ENCODE data around the gene GARRE1. TPM values are rescaled to one million over a fixed set of nuclear protein-coding genes. Genes with fewer than 3 reads are reported as not detected.

Gene GARRE1
- total RNA-seq, 1 experiment from 2014 or later = 16.9 TPM

DNA sequence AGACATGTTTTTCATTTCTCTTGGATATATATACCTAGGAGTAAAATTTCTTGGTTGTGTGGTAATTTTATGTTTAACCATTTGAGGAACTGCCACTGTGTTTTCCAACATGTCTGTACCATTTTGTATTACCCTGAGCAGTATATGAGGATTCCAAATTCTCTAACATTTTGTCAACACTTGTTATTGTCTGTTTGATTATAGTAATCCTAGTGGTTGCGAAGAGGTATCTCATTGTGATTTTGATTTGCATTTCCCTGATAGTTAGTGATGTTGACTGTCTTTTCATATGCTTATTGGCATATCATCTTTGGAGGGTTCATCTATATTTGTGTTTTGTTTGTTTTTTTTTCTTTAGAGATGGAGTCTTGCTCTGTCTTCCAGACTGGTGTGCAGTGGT lies 21.4 kb downstream of the GARRE1 start:
- peaks cover 23% of the 10 kb centered on the region for H3K79me2 ChIP-seq (ENCODE audit: insufficient read depth, low read length)
- H3K4me3 ChIP-seq (replicated peaks in 1 of 2; ENCODE audit: low read depth in 1 of 2, low read length in 2 of 2) = no peak overlapping the region
- no peaks in the 10 kb centered on the region for H3K9me3 ChIP-seq (ENCODE audit: control insufficient read depth in 1 of 2, insufficient read depth in 1 of 2, low read depth in 1 of 2, low read length in 2 of 2)
- no TSS peak for BruUV-seq (replicated peaks)
- no peak overlapping the region for H3K9ac ChIP-seq (ENCODE audit: low read length)
- TF ChIP-seq CBX3 (IDR thresholded peaks at IDR 0.05; ENCODE audit: low read depth) (no peak), CTCF (IDR thresholded peaks at IDR 0.05 in 2 of 3, conservative IDR thresholded peaks at IDR 0.05 in 1 of 3; ENCODE audit: borderline replicate concordance in 1 of 3, insufficient read depth in 1 of 3, low read depth in 2 of 3, low read length in 2 of 3) (0 out of 6 replicates have a peak, but pooled peaks of 1 of the 3 experiments have one; percentile 7)
- ChIA-PET RAD21 (ENCODE audit: low non-redundant PET in 1 of 2, low total read pairs in 2 of 2, uncharacterized antibody in 2 of 2, unreplicated experiment in 2 of 2) (no interaction called here), CTCF (no interaction called here), POLR2A (interaction anchor here (0.6 kb wide), 1 partner anchor 141 kb away, joined by 3 read pairs; no protein-coding TSS in a partner anchor)
- no peaks in the 10 kb centered on the region for H3K36me3 ChIP-seq (ENCODE audit: control insufficient read depth in 1 of 2, insufficient read depth in 2 of 2, low read length in 2 of 2)
- no peak overlapping the region for H2AFZ ChIP-seq (ENCODE audit: low read depth, low read length, poor library complexity, severe bottlenecking)
- no peaks in the 10 kb centered on the region for H3K27me3 ChIP-seq (ENCODE audit: insufficient read depth, low read length)
- DNase-seq (ENCODE audit: low read depth, low spot score) (no peak), ATAC-seq (no peak)
- peaks cover 0 to under 1% of the 10 kb centered on the region in 2 experiments; a peak in 2 of 4 replicates for H3K4me1 ChIP-seq (ENCODE audit: control insufficient read depth in 1 of 2, insufficient read depth in 2 of 2, low read length in 2 of 2)
- no peaks in the 10 kb centered on the region for H3K9me2 ChIP-seq (ENCODE audit: insufficient read depth)
- no peak overlapping the region for H3K4me2 ChIP-seq (ENCODE audit: low read length)
- intact Hi-C loops (cut with micrococcal nuclease) = no loop called here
- no peaks in the 10 kb centered on the region for H4K20me1 ChIP-seq (ENCODE audit: insufficient read depth)
- no peak overlapping the region for H3K27ac ChIP-seq (ENCODE audit: low read depth, low read length)

DNA sequence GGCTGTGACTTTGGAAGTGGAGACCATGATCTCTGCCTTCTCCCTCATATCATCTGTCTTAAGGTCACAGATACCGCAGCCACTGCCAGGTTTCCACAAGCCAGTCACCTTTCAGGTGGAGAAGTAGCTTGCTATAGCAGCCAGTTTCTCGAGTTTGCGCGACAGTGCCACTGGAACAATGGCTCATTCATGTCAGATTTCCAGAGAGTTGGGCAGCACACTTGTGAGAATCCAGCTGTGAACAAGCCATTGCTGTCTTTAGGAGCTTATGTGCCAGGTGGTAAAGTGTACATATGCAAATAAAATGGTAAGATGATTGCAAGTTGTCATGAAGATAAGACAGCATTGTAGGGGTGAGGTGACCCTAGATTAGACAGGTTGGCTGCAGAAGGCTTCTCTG lies 22.3 kb downstream of the GARRE1 start:
- peaks cover 19% of the 10 kb centered on the region for H3K79me2 ChIP-seq (ENCODE audit: insufficient read depth, low read length)
- no peaks in the 10 kb centered on the region; a peak in 1 of 4 replicates for H3K4me1 ChIP-seq (ENCODE audit: control insufficient read depth in 1 of 2, insufficient read depth in 2 of 2, low read length in 2 of 2)
- no peak overlapping the region for H3K9ac ChIP-seq (ENCODE audit: low read length)
- no peaks in the 10 kb centered on the region for H3K36me3 ChIP-seq (ENCODE audit: control insufficient read depth in 1 of 2, insufficient read depth in 2 of 2, low read length in 2 of 2)
- H3K4me3 ChIP-seq (replicated peaks in 1 of 2; ENCODE audit: low read depth in 1 of 2, low read length in 2 of 2) = no peak overlapping the region
- no peak overlapping the region for H2AFZ ChIP-seq (ENCODE audit: low read depth, low read length, poor library complexity, severe bottlenecking)
- RAD21 ChIA-PET (ENCODE audit: low non-redundant PET in 1 of 2, low total read pairs in 2 of 2, uncharacterized antibody in 2 of 2, unreplicated experiment in 2 of 2) = no interaction called here
- H3K9me3 ChIP-seq (ENCODE audit: control insufficient read depth in 1 of 2, insufficient read depth in 1 of 2, low read depth in 1 of 2, low read length in 2 of 2) = no peaks in the 10 kb centered on the region
- POLR2A ChIA-PET = no interaction called here
- TF ChIP-seq CEBPB (IDR thresholded peaks at IDR 0.05; ENCODE audit: low read depth) = no peak
- no peaks in the 10 kb centered on the region for H3K9me2 ChIP-seq (ENCODE audit: insufficient read depth)
- ATAC-seq (no peak), DNase-seq (ENCODE audit: low read depth, low spot score) (no peak)
- intact Hi-C loops (cut with micrococcal nuclease) = no loop called here
- BruUV-seq (replicated peaks) = no TSS peak
- no peak overlapping the region for H3K4me2 ChIP-seq (ENCODE audit: low read length)
- no peaks in the 10 kb centered on the region for H3K27me3 ChIP-seq (ENCODE audit: insufficient read depth, low read length)
- CTCF ChIA-PET = no interaction called here
- H3K27ac ChIP-seq (ENCODE audit: low read depth, low read length) = no peak overlapping the region
- H4K20me1 ChIP-seq (ENCODE audit: insufficient read depth) = no peaks in the 10 kb centered on the region
